Progenitor cell of endocrine pancreas (in vitro differentiated cells): ENCODE data around the gene CKMT2. TPM values are rescaled to one million over a fixed set of nuclear protein-coding genes. Genes with fewer than 3 reads are reported as not detected.
A peak's percentile ranks its signal among the peaks of the same experiment; 100 is the strongest.

Source experiments
- DNase-seq: peaks from one replicate; pipeline ENCODE4 v3.0.0; 2021; ENCODE audit warnings: low spot score; ENCODE audit not compliant: unreplicated experiment
- H3K27ac Mint-ChIP-seq: 2 replicates; pipeline ENCODE4 v1.8.0; 2021; ENCODE audit warnings: mild to moderate bottlenecking, moderate library complexity, mixed read lengths
- H3K27me3 Mint-ChIP-seq: 2 replicates; pipeline ENCODE4 v1.8.0; 2021; ENCODE audit warnings: mixed read lengths
- H3K36me3 Mint-ChIP-seq: 2 replicates; pipeline ENCODE4 v1.8.0; 2022; ENCODE audit warnings: mixed read lengths; ENCODE audit not compliant: insufficient read depth
- H3K4me1 Mint-ChIP-seq: 2 replicates; pipeline ENCODE4 v1.8.0; 2021; ENCODE audit warnings: low read depth, mixed read lengths
- H3K4me3 Mint-ChIP-seq: 2 replicates; pipeline ENCODE4 v1.8.0; 2021; ENCODE audit warnings: low read depth, mild to moderate bottlenecking, moderate library complexity, mixed read lengths
- H3K9me3 Mint-ChIP-seq: 2 replicates; pipeline ENCODE4 v1.8.0; 2021; ENCODE audit warnings: low read depth, mixed read lengths
- total RNA-seq: library from RNA; stranded (reverse); gene quantifications from 2 replicates; pipeline ENCODE4 v1.2.1, GENCODE V29; 2021
- TF ChIP-seq, protein P1 (sequence below): fragments of 200-600 bp; sonication (generic); IDR thresholded peaks from one replicate; pipeline ENCODE4 v1.5.0; 2021; ENCODE audit warnings: antibody characterized with exemption, mild to moderate bottlenecking; ENCODE audit not compliant: unreplicated experiment

CKMT2 gene
- total RNA-seq, 1 donor from 2014 or later: 1.7 TPM

DNA sequence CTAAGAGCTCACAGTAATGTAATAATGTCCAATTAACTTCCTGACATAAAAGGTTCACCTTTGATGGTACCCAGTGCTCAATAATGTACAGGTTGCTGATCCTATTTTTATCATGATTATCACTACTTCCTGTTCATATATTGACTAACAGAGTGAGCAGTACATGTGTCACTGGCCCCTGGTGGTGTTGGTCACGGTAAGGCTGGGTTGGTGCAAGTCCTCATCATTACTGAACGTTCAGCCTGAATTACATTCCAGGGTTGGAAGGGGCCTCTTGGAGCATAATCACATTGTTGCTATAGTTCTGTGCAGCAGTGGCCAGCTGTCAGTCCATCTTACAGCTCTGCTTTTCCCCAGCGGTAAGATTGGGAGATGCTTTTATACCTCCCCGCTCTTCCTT is 24.2 kb upstream of the CKMT2 start:
- TF ChIP-seq, protein P1, sequence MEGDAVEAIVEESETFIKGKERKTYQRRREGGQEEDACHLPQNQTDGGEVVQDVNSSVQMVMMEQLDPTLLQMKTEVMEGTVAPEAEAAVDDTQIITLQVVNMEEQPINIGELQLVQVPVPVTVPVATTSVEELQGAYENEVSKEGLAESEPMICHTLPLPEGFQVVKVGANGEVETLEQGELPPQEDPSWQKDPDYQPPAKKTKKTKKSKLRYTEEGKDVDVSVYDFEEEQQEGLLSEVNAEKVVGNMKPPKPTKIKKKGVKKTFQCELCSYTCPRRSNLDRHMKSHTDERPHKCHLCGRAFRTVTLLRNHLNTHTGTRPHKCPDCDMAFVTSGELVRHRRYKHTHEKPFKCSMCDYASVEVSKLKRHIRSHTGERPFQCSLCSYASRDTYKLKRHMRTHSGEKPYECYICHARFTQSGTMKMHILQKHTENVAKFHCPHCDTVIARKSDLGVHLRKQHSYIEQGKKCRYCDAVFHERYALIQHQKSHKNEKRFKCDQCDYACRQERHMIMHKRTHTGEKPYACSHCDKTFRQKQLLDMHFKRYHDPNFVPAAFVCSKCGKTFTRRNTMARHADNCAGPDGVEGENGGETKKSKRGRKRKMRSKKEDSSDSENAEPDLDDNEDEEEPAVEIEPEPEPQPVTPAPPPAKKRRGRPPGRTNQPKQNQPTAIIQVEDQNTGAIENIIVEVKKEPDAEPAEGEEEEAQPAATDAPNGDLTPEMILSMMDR: no peak
- H3K36me3 Mint-ChIP-seq: no peaks in the 10 kb centered on the region
- no peaks in the 10 kb centered on the region for H3K9me3 Mint-ChIP-seq
- DNase-seq: no peak
- no peak overlapping the region for H3K27ac Mint-ChIP-seq
- no peak overlapping the region for H3K4me3 Mint-ChIP-seq
- H3K4me1 Mint-ChIP-seq: peaks cover 18% of the 10 kb centered on the region
- no peaks in the 10 kb centered on the region for H3K27me3 Mint-ChIP-seq

DNA sequence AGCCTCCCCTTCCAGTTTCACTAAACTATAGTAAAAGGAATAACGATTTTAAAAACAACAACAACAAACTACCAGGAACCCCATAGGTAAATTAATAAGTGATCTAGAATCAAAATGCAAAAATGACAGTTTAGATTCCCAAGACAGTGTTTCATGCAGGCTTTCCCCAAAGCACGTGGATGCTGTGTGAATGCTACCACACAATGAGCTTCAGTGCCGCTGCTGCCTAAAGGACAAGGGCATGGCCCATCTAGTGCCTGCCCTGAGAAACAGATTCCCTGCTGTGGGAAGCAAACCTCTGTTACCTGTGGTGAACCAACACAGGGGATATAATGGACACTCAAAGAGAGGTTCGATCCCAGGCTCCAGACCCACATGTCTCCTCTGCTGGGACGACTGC is 23.7 kb upstream of the CKMT2 start:
- H3K27ac Mint-ChIP-seq: peak overlapping the region; percentile 53
- no peaks in the 10 kb centered on the region for H3K27me3 Mint-ChIP-seq
- no peak for DNase-seq
- H3K9me3 Mint-ChIP-seq: no peaks in the 10 kb centered on the region
- no peaks in the 10 kb centered on the region for H3K36me3 Mint-ChIP-seq
- TF ChIP-seq, protein P1: no peak
- H3K4me3 Mint-ChIP-seq: no peak overlapping the region
- H3K4me1 Mint-ChIP-seq: peaks cover 18% of the 10 kb centered on the region

DNA sequence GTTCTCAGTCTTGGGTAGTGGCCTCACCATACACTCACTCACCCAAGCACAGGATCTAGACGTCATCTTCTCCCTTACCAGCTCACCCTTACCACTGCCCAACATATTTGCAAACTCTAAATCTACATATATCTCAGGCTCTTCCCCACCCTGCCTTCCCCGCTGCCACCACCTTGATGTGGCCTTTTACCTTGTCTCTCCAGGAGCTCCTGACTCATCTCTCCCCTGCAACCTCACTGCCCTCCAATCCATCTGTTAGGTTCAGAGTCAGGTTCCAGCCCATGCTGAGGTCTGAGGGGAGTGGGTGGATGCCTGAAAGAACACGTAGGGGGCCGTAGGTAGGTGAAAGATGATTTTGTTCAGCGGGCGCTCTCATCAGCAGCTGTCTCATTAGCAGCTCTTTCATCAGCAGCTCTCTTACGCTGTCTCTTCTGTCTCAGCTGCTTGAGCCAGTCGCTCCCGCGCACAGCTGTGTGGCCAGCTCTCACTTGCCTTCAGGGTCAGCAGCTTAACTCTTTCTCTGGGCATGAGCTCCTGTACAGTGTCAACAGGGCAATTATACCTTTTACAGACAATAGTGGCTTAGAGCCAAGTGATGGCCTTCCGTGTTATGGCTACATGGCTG is 23.1 kb upstream of the CKMT2 start:
- H3K9me3 Mint-ChIP-seq: no peaks in the 10 kb centered on the region
- TF ChIP-seq, protein P1: no peak
- H3K27me3 Mint-ChIP-seq: no peaks in the 10 kb centered on the region
- H3K36me3 Mint-ChIP-seq: no peaks in the 10 kb centered on the region
- H3K4me3 Mint-ChIP-seq: no peak overlapping the region
- peak overlapping the region; percentile 26 for H3K27ac Mint-ChIP-seq
- DNase-seq: no peak
- H3K4me1 Mint-ChIP-seq: peaks cover 18% of the 10 kb centered on the region

DNA sequence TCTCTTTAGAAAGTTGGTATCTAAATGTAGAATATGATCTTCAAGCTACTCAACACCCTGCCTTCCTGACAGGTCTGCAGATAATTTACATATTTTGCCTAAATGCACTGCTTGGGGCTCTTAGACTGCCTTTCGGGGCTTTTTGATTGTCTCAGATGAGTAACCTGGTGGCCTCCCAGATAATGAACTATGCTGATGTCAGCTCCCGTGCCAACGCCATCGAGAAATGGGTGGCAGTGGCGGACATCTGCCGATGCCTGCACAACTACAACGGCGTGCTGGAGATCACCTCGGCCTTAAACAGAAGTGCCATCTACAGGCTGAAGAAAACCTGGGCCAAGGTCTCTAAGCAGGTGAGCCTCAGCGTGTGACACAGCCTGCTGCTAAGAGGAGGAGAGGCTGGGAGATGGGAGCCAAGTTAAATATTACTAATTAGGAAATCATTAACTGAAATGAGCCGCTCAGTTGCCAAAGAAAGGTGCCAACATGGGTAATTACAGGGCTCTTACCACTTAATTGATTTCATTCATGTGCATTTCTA is 20.8 kb upstream of the CKMT2 start:
- H3K4me3 Mint-ChIP-seq: no peak overlapping the region
- H3K36me3 Mint-ChIP-seq: no peaks in the 10 kb centered on the region
- TF ChIP-seq, protein P1: no peak
- H3K27me3 Mint-ChIP-seq: no peaks in the 10 kb centered on the region
- no peak for DNase-seq
- peaks cover 18% of the 10 kb centered on the region for H3K4me1 Mint-ChIP-seq
- H3K27ac Mint-ChIP-seq: peak overlapping the region; percentile 92
- H3K9me3 Mint-ChIP-seq: no peaks in the 10 kb centered on the region

DNA sequence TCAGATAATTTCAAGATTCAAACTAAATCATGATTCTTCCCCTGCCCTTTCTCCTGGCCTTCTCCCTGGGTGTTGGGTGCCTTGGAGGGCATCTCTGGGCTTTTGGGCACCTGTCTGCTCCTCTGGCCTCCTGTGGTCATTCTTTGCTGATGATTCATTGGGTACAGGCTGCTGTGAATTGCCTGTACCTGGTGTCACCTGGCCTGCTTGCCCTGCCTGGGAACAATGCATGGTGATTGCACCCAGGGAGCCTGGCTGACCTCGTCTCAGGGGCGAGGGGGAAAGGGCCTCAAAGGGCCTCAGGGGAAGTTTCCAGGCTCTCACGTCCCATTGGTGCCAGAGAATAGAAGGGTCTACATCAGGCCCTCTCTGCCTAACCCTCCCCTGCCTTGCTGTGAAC is 20.1 kb upstream of the CKMT2 start:
- Mint-ChIP-seq H3K36me3 (no peaks in the 10 kb centered on the region), H3K9me3 (no peaks in the 10 kb centered on the region), H3K27me3 (no peaks in the 10 kb centered on the region), H3K4me3 (no peak overlapping the region), H3K4me1 (peaks cover 18% of the 10 kb centered on the region), H3K27ac (peak overlapping the region; percentile 67)
- TF ChIP-seq, protein P1: no peak
- no peak for DNase-seq
